Fibroblast of pulmonary artery (primary cell): ENCODE data around the gene CCL19.

Experiments used
- DNase-seq: peaks from one replicate; pipeline ENCODE4 v3.0.0-alpha.2; 2010; ENCODE audit warnings: low read depth
- H3K4me3 ChIP-seq: replicated peaks from 2 replicates; pipeline ENCODE4 v1.5.1; 2011; ENCODE audit warnings: low read depth, mild to moderate bottlenecking, control low read depth, low read length, moderate library complexity
- CTCF ChIP-seq: IDR thresholded peaks from 2 replicates; pipeline ENCODE4 v1.5.1; 2011; ENCODE audit warnings: mild to moderate bottlenecking, control low read depth, low read length, inconsistent platforms; ENCODE audit errors: missing control alignments

CCL19 gene

GRCh38 chr9:34674440-34674839 is 16.6 kb downstream of the CCL19 start:
- no peak for TF ChIP-seq CTCF
- no peak for DNase-seq
- no peak overlapping the region for H3K4me3 ChIP-seq

- H3K4me3 ChIP-seq: no peak overlapping the region
Measured at GRCh38 chr9:34671307-34671706, 19.8 kb downstream of the CCL19 start.

GRCh38 chr9:34669809-34670562 is 21.1 kb downstream of the CCL19 start:
- H3K4me3 ChIP-seq: no peak overlapping the region
- DNase-seq: no peak
- no peak for TF ChIP-seq CTCF

More at GRCh38 chr9:34671307-34671706, 19.8 kb downstream of the CCL19 start:
- TF ChIP-seq CTCF: no peak
- DNase-seq: no peak

GRCh38 chr9:34665381-34666250 is 25.5 kb downstream of the CCL19 start:
- TF ChIP-seq CTCF: no peak
- peak; percentile 96 for DNase-seq
- peak overlapping the region; percentile 89 for H3K4me3 ChIP-seq

GRCh38 chr9:34665067-34665380 is 26.1 kb downstream of the CCL19 start:
- DNase-seq: no peak
- no peak for TF ChIP-seq CTCF
- H3K4me3 ChIP-seq: peak overlapping the region; percentile 89

- peak overlapping the region; percentile 89 for H3K4me3 ChIP-seq
- TF ChIP-seq CTCF: no peak
- peak; percentile 81 for DNase-seq
Measured at GRCh38 chr9:34664281-34665066, 26.6 kb downstream of the CCL19 start.
